ENCODE results near the gene NSDHL.

DNA sequence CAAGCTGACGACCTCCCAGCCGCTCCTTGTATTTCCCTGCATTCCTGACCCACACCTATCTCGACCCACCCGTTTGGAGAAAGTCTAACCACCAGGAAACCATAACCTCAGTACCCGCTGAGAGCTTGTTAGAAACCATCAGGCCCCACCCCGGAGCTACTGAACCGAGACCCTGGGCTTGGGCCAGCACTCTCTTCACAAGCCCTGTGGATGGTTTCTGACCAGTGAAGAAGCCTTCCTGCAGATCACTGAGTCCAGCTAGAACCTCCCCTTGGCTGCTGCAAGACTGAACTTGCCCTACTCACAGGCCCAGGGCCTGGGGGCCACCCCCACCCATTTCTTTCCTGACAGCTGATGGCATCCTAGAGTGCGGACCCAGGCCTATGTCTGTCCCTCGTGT lies 40.4 kb downstream of the NSDHL start:
- TF ChIP-seq ESRRG (CRISPR knock-in tag; IDR thresholded peaks at IDR 0.05) = no peak
- no peak for TF ChIP-seq RARB (CRISPR knock-in tag; IDR thresholded peaks at IDR 0.05)
- TF ChIP-seq ZNF70 (CRISPR knock-in tag; IDR thresholded peaks at IDR 0.05) = no peak

All from SK-N-SH treated with all-trans-retinoic acid at 6 μM for 48 hours (cell line).